Measurements from ENCODE around the gene SMIM32.
A peak's percentile ranks its signal among the peaks of the same experiment; 100 is the strongest.

Gene SMIM32

DNA sequence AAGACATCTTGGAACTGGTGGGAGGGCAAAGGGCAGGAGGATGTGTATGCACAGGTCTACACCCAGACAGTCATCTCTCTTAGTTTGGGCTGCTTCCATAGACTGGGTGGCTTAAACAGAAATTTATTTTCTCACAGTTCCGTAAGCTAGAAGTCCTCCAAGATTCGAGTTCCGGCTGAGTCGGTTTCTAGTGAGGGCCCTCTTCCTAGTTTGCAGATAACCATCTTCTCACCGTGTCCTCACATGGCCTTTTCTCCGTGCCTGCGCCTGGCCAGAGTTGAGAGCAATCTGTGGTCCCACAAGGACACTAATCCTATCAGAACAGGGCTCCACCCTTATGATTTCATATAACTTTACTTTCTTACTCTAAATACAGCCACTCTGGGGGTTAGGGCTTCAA is 4.1 kb downstream of the SMIM32 start:
- DNase-seq, result no peak

DNA sequence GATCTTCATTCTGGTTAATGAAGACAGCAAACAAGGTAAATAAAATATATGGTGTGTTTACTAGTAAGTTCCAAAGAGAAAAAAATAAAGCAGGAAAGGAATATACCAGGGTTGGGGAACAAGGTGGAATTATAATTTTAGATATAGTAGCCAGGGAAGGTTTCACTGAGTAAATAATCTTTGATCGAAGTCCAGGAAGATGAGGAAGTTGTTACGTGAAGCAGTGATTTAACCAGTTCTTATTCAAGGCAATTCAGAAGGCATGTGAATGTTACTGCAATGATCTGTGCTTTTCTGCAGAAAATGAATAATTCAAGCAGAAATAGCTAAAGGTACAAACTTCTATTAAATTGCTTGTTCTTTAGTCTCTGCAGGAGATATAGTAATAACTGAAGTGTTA is 6.2 kb downstream of the SMIM32 start:
- no peak for DNase-seq

DNA sequence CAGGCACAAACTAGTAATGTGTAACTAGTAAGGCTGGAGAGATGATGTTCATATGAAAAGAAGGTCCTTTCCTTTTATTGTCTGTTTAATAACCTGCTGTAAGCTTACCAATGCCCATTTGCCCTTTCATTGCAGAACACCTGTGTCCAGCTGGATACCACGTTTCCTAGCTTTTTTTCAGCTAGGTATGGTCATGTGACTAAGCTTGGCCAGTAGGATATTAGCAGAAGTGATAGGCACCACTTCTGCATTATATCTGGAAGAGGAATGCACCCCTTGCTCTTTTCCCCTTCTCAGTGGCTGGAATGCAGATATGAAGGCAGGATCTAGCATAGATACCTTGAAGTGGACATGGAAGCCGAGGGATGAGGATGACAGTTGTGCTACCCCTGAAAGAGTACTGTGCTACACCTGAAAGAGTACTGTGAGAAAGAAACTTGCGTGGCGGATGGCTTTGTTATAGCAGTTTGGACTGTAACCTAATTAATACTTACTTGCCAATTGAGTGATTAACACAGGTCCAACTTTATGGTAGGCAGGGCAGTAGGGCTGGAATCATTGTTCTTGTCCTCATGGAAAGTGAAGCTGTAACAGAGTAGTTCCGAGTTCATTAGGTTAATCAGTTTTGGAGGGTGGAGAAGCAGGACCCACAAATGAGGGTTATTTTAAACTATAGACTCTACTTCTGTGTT is 6.8 kb downstream of the SMIM32 start:
- no peak for DNase-seq

DNA sequence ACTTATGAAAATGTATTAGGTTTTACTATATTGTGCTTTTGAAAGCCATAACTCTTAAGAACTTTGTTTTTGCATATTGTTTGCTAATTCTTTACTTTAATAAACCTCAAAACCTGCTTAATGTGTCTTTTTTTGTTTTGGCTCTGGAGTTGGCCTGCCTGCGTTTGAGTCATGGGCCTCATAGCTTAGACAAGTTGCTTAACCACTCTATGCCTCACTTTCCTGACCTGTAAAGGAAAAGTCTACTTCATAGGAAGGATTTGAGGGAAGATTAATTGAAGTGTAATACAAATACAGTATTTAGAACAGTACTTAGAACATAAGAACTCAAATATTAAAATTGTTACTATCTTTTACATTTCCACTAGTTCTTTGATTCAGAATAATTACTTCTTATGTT is 10.3 kb downstream of the SMIM32 start:
- DNase-seq, result no peak

DNA sequence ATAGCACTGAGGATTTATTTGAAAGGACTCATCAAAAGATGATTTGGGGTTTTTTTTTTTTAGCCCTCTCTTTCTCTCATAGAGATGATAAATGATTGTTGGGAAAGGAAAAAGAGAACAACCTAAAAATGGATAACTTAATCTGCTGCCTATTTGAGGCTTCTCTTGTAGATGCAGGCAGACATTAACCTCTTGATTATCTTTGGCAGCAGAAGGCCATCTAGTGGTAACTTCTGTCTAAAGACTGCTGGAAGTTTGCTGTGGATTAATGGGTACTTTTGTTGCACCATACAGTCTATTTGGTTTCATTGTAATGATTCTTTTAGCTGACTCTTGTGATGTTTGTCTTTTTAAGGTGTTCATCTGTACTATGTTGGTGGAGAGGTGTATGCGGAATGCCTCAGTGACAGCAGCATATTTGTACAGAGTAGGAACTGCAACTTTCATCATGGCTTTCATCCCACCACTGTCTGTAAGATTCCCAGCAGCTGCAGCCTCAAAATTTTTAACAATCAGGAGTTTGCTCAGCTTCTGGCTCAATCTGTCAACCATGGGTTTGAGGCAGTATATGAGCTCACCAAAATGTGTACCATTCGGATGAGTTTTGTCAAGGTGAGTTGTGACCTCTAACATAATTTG is 18.8 kb downstream of the SMIM32 start:
- peak in 2 of 58 donors; percentile 38 to 51 for DNase-seq

DNA sequence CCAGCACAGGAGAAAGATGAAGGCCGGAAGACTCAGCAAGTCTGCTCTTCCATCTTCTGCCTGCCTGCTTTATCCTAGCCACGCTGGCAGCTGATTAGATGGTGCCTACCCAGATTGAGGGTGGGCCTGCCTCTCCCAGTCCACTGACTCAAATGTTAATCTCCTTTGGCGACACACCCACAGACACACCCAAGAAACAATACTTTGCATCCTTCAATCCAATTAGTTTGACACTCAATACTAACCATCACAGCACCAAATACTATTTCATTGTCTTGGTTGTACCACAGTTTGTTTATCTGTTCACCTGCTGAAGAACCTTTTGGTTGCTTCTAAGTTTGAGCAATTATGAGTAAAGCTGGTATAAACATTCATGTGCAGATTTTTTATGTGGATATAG is 23.7 kb downstream of the SMIM32 start:
- no peak for DNase-seq

DNA sequence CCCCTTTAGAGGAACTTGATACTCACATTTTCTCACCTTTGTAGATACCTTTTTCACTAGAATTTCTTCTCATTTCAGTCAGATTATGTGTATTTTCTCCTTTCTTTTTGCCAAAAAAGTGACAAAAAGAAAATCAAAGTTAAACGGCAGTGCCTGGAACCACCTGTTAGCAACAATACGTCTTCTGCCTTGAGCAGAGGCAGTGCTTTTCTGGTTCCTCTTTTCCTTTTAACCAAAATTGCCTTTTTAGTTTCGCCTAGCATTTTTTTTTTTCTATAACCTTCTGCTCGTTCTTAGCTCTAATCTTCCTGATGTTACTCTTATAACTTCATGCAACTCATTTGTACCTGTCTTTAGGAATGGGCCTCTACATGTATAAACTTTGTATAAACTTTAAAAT is 26.1 kb downstream of the SMIM32 start:
- DNase-seq, result no peak

DNA sequence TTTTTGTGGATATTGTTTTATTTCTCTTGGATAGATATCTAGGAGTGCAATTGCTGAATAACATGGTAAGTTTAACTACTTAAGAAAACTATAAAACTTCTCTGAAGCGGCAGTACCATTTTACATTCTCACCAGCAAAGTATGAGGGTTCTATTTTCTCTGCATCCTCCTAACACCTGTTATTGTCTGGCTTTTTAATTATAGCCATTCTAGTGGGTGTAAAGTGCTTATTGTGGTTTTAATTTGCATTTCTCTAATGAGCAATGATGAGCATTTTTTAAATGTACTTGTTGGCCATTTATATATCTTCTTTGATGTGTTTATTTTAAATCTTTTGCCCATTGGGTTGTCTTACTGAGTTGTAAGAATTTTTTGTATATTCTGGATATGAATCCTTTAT is 28.7 kb downstream of the SMIM32 start:
- DNase-seq, result no peak

DNA sequence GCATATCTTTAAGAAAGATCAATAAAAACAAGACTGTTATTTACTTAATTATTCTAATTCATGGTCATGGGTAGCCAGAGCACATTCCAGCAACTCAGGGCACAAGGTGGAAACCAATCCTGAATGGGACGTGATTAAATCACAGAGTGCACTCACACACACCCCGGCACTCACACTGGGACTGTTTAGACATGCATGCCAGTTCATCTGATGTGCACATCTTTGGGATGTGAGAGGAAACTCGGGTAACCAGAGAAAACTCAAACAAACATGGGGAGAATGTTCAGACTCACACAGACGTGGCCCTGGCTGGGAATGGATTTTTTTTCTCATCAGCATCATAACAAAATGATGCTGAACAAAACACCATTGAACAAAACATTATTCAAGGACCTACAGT is 31.0 kb downstream of the SMIM32 start:
- DNase-seq, result peak in 4 of 58 donors; percentile 3 to 11 (median 9)

DNA sequence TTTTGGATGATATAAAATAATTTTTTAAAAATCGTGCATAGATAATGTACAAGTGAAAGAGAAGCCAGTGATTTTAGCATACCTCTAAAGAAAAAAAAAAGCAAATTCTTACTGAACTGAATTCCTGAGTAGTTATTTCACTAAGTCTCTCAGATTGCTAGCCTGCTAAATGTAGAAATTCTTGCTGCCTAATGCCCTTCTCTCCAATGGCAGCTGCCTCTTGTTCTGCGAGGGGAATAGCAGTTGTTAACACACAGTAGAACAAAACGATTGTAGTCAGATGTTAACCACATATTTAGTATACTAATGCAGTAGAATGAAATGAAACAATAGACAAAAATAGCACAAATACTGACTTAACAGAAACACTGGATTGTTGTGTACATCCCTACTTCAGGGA is 33.5 kb downstream of the SMIM32 start:
- peak in 2 of 58 donors; percentile 5 to 8 for DNase-seq

DNA sequence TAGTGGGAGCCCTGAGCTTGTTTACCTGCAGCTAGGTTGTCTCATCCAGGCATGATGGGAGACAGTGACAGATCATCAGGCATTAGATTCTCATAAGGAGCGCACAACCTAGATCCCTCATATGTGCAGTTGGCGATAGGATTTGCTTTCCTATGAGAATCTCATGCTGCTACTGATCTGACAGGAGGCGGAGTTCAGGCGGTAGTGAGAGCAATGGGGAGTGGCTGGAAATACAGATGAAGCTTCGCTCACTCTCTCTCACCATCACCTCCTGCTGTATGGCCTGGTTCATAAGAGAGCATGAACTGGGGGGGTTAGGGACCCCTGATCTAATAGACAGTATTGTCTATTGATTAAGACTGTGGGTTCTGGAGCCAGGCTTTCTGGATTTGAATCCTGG is 35.4 kb downstream of the SMIM32 start:
- DNase-seq, result no peak

DNA sequence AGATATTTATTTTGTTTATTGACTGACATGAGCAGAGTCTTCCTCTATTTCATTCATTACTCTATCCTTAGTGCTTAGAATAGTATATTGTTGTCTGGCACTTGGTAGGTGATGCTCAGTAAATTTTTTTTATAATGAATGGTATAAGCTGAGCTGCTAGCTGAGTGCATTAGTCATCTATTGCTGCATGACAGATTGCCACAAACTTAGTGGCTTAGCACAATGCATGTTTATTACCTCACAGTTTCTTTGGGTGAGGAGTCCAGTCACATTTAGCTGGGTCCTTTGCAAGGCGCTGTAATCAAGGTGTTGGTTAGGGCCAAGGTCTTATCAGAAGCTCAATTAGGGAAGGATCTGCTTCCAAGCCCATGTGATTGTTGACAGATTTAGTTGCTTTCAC is 37.2 kb downstream of the SMIM32 start:
- no peak for DNase-seq

DNA sequence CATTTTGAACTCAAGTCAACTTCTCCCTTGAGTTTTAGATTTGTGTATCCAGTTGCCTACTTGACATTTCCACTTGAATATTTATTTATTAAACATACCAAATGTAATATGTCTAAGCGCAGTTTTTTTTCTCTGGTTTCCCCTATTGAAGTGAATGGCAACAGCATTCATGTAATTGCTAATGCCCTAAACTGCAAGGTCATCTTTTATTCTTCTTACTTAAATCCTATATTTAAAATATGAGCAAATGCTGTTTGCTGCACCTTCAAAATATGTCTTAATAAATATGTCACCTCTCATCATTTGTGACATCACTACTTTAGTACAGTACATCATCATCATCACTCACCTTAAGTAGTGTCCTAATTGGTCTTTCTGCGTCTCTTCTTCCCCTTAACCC is 37.9 kb downstream of the SMIM32 start:
- DNase-seq, result no peak

DNA sequence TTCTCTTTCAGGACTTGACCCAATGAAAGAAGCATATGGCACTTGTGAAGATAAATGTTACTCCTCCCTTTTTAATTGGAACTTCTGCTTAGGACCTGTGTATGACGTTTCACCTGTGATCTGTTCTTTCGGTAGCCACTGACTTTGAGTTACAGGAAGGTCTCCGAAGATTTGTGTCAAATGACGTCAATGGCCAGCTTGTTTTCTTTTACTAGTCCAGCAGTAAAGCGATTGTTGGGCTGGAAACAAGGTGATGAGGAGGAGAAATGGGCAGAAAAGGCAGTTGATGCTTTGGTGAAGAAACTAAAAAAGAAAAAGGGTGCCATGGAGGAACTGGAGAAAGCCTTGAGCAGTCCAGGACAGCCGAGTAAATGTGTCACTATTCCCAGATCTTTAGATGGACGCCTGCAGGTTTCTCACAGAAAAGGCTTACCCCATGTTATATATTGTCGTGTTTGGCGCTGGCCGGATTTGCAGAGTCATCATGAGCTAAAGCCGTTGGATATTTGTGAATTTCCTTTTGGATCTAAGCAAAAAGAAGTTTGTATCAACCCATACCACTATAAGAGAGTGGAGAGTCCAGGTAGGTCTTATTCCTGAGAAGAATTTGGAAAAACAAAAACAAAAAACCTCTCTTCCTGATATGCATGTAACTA is 39.3 kb downstream of the SMIM32 start:
- DNase-seq, result no peak

DNA sequence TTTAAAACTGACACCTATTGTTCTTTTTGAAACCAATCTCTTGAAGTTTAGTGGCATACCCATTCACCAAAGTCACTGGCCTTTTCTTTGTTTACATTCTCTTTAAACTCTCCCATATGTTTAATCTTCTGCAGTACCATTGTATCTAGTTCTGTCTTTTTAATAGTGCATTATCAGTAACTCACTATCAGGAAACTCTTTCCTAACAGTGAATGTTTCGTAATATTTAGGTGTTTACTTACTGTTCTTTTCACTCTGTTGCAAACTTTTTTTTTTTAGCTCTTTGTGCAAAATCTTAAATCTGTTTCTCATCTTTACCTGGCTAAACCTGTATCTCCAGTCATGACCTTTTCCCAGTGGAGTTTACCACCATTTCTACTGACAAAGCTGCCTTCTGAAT is 43.1 kb downstream of the SMIM32 start:
- no peak for DNase-seq

DNA sequence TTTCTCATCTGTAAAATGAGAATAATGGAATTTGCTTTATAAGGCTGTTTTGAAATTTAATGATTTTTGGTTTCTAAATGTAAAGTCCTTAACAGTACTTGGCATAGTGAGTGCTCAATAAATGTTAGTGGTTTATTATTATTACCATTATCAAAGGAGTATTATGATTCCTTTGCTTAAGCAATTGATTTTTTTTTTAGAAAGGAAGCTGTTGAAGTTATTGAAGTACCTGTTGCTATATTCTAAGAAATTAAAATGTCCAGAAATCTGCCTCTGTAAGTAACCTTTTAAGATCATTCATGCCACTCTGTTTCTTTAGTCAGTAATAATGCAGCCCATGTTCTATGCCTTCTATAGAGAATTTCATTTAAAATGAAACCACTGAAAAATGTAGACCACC is 45.3 kb downstream of the SMIM32 start:
- no peak for DNase-seq

DNA sequence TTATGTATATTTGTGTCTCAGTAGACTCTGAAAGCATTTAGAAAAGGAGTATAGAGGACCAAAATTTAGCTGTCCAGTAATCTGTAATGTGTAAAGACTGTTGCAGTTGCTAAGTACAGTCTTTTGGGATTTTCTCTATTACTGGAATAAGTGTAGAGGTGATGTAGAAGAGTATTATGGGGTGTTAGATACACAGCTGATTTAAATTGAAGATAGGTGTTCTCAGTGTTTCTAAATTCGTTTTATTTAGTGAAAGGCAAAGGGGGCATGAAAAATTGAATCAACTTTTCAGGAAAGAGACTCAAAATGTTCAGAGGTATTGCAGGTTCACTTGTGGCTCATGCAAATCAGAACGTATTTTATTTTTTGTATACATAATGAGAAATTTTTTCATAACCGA is 46.8 kb downstream of the SMIM32 start:
- no peak for DNase-seq

DNA sequence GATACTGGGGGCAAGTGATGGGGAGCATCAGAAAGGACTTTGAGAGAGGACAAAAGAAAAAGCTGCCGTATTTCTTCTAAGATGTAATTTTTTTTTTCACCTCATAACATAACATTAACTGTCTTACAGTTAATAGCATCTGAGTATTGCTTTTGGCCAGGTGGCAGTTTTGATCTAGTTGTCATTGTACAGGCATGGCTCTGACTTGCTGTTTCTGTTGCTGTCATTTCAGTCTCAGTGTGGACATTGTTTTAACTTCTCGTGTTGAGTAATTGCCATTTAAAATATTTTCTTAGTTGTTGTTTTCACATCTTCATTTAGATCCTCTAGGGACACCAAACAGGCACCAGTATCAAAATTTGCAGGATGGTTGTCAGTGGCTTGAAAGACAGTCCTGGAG is 47.9 kb downstream of the SMIM32 start:
- DNase-seq, result no peak

DNA sequence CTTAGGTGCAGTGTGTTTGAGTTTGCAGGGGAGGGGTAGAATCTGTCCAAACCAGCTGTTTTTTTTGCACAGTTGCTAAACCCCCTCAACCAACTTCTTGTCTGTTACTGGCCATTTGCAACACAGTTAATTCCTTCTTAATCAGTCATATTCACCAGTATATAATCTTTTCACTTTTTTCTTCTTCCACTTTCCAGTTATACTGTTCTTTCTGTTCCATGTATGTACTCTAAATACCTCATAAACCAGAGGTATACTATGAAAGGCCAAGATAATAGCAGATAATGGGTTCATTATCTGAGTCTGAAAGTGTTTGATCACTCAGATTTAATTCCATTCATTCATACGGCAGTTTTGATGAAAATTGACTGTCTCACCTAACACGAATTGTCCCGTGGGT is 49.2 kb downstream of the SMIM32 start:
- DNase-seq, result no peak

DNA sequence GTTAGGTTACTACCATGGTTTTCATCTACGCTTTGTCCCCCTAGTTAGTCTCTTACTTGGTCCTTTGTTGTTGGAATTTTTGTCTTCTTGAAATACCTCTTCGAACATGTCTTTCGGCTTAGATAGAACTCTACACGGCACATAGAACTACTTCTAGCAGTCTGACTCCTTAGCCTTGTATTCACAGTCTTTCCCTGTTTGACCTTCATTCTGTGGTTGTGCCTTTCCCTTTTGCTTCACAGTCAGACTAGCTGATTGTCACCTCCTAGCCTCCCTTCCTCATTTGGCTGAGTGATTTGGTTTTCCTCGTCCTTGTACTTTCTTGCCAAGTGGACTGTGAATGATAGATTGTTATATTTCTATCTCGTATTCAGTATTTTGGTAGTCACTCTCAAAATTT is 49.6 kb downstream of the SMIM32 start:
- DNase-seq, result no peak

DNA sequence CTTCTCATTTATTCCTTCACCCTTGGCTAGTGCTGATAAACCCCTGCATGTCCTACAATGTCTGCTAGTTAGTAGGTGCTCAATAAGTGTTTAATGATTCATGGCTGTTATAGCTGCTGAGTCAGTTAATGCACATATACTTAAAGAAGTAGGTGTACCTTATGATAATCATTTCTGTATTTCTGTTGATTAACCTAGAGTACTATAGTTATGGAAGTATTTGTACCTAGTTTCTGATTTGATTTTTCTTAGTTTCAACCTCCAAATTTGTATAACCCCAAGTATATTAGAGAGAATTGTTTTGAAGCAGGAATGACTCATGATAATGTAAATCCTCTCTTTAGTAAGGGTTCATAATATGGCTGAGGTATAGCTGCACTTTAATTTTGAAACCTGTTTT is 51.4 kb downstream of the SMIM32 start:
- no peak for DNase-seq
